ENCODE data around the gene LCORL.

LCORL gene

DNA sequence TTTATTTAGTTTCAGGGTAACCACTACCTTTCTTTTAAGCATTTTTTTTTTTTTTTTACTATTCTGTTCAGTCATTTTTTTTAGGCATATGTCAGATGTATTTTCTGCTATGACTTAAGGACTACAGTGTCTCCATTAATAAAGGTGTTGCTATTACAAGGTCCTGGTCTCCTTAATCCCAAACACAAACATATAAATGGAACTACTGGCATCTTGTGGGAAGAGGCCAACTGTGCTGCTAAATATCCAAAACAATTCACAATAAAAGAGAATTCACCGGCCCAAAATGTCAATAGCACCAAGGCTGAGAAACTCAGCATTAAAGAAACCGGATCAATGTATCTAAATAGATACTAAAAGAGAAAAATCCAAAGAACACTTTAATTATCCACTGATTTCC is 26.4 kb downstream of the LCORL start:
- no peak overlapping the region for H3K27ac Mint-ChIP-seq
- peaks cover 9 to 38% of the 10 kb centered on the region in 2 donors for H3K4me1 Mint-ChIP-seq
- peaks cover 0 to 3% of the 10 kb centered on the region in 2 donors for H3K9me3 Mint-ChIP-seq
- H3K27me3 Mint-ChIP-seq: no peaks in the 10 kb centered on the region
- peaks cover under 1 to 15% of the 10 kb centered on the region in 2 donors for H3K36me3 Mint-ChIP-seq
- no peak overlapping the region for H3K4me3 Mint-ChIP-seq
- ATAC-seq (replicated peaks) (no peak), DNase-seq (no peak)

GRCh38 chr4:17985832-17986231 is 35.7 kb downstream of the LCORL start:
- DNase-seq: no peak
- no peak overlapping the region for H3K4me3 Mint-ChIP-seq
- H3K27ac Mint-ChIP-seq: no peak overlapping the region
- peaks cover 2 to 4% of the 10 kb centered on the region in 2 donors for H3K4me1 Mint-ChIP-seq
- no peaks in the 10 kb centered on the region for H3K27me3 Mint-ChIP-seq
- ATAC-seq (replicated peaks): no peak
- peaks cover 25 to 26% of the 10 kb centered on the region in 2 donors for H3K36me3 Mint-ChIP-seq
- peaks cover 35 to 39% of the 10 kb centered on the region in 2 donors for H3K9me3 Mint-ChIP-seq

- Mint-ChIP-seq H3K9me3 (peaks cover 30 to 34% of the 10 kb centered on the region in 2 donors), H3K27me3 (no peaks in the 10 kb centered on the region), H3K4me1 (no peaks in the 10 kb centered on the region), H3K27ac (no peak overlapping the region), H3K4me3 (no peak overlapping the region), H3K36me3 (peaks cover 6 to 33% of the 10 kb centered on the region in 2 donors)
- ATAC-seq (replicated peaks) (no peak), DNase-seq (no peak)
These were observed 40.5 kb downstream of the LCORL start for GRCh38 chr4:17981063-17981462.

- peaks cover 4 to 6% of the 10 kb centered on the region in 2 donors for H3K4me1 Mint-ChIP-seq
- peaks cover 0 to 3% of the 10 kb centered on the region in 2 donors for H3K36me3 Mint-ChIP-seq
- H3K4me3 Mint-ChIP-seq: no peak overlapping the region
- no peaks in the 10 kb centered on the region for H3K27me3 Mint-ChIP-seq
- ATAC-seq (replicated peaks) (no peak), DNase-seq (no peak)
- H3K27ac Mint-ChIP-seq: no peak overlapping the region
- no peaks in the 10 kb centered on the region for H3K9me3 Mint-ChIP-seq
These were observed 52.8 kb downstream of the LCORL start for GRCh38 chr4:17968721-17969120.

DNA sequence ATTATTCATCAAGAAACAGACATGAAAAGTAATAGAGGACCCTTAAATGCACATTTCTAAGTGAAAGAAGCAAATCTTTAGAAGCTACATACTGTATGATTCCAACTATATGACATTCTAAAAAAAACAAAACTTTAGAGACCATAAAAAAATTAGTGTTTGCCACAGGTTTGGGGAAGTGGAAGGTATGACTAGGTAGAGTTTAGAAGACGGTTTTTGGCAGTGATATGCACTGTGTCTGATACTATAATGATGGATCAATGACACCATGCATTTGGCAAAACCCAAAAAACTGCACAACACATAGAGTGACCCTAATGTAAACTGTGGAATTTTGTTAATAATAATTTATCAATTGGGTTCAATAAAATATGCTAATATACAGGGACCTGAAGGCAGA is 54.5 kb downstream of the LCORL start:
- no peaks in the 10 kb centered on the region for H3K9me3 Mint-ChIP-seq
- H3K36me3 Mint-ChIP-seq: peaks cover 3 to 4% of the 10 kb centered on the region in 2 donors
- H3K27me3 Mint-ChIP-seq: no peaks in the 10 kb centered on the region
- DNase-seq (no peak), ATAC-seq (replicated peaks) (peak in 1 of 2 donors; percentile 60)
- peaks cover 4 to 6% of the 10 kb centered on the region in 2 donors for H3K4me1 Mint-ChIP-seq
- H3K4me3 Mint-ChIP-seq: no peak overlapping the region
- H3K27ac Mint-ChIP-seq: no peak overlapping the region

DNA sequence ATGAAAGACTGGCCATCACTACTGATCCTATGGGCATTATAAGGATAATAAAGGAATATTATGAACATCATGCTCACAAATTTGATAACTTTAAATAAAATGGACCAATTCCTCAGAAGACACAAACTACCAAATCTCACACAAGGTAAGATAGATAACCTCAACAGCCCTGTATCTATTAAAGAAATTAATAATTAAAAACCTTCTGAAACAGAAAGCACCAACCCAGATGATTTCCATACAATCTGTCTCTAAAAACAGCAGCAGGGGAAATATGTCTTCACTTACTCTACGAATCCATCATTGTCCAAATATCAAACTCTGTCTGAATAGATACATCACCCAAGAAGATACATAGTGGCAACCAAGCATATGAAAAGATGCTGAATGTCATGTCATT is 55.2 kb downstream of the LCORL start:
- ATAC-seq (replicated peaks) (no peak), DNase-seq (no peak)
- H3K27ac Mint-ChIP-seq: no peak overlapping the region
- H3K4me3 Mint-ChIP-seq: no peak overlapping the region
- no peaks in the 10 kb centered on the region for H3K27me3 Mint-ChIP-seq
- H3K4me1 Mint-ChIP-seq: peaks cover 4 to 6% of the 10 kb centered on the region in 2 donors
- H3K9me3 Mint-ChIP-seq: no peaks in the 10 kb centered on the region
- H3K36me3 Mint-ChIP-seq: peaks cover 3 to 5% of the 10 kb centered on the region in 2 donors

DNA sequence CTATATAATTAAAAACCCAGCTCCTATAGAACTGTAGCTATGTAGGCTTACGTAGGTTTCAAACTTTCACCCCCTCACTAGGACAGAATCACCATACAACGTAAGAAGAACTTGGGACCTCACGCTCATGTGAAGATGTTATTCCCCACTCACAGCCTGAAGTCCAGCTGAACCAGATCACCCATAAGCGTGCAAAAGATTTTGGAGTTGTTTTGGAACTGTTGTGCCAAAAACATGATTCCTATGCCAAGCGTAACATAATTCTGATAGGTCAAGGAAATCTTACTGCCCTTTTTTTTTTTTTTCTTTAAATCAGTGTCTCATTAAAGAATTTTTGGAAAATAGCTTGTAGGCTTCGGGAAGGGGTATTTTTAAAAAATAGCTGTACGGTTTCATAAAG is 57.0 kb downstream of the LCORL start:
- H3K27ac Mint-ChIP-seq: no peak overlapping the region
- no peaks in the 10 kb centered on the region for H3K9me3 Mint-ChIP-seq
- peaks cover 5 to 7% of the 10 kb centered on the region in 2 donors for H3K36me3 Mint-ChIP-seq
- no peak for DNase-seq
- H3K27me3 Mint-ChIP-seq: no peaks in the 10 kb centered on the region
- H3K4me3 Mint-ChIP-seq: no peak overlapping the region
- H3K4me1 Mint-ChIP-seq: peaks cover 2 to 6% of the 10 kb centered on the region in 2 donors
- no peak for ATAC-seq (replicated peaks)

GRCh38 chr4:17962171-17962570 is 59.4 kb downstream of the LCORL start:
- no peak for ATAC-seq (replicated peaks)
- Mint-ChIP-seq H3K27ac (no peak overlapping the region), H3K27me3 (no peaks in the 10 kb centered on the region), H3K36me3 (peaks cover 10 to 16% of the 10 kb centered on the region in 2 donors), H3K4me3 (no peak overlapping the region), H3K4me1 (peaks cover 5 to 15% of the 10 kb centered on the region in 2 donors), H3K9me3 (no peaks in the 10 kb centered on the region)
- no peak for DNase-seq

- Mint-ChIP-seq H3K36me3 (peaks cover 16 to 20% of the 10 kb centered on the region in 2 donors), H3K27me3 (no peaks in the 10 kb centered on the region), H3K4me1 (peaks cover 2 to 13% of the 10 kb centered on the region in 2 donors), H3K27ac (no peak overlapping the region), H3K4me3 (no peak overlapping the region), H3K9me3 (no peaks in the 10 kb centered on the region)
- DNase-seq (no peak), ATAC-seq (replicated peaks) (no peak)
These were observed 60.3 kb downstream of the LCORL start for GRCh38 chr4:17961249-17961648.

- no peak overlapping the region for H3K4me3 Mint-ChIP-seq
- H3K36me3 Mint-ChIP-seq: peaks cover 38 to 50% of the 10 kb centered on the region in 2 donors
- H3K27ac Mint-ChIP-seq: peak overlapping the region; percentile 60
These were observed 63.4 kb downstream of the LCORL start for GRCh38 chr4:17958181-17958580.

DNA sequence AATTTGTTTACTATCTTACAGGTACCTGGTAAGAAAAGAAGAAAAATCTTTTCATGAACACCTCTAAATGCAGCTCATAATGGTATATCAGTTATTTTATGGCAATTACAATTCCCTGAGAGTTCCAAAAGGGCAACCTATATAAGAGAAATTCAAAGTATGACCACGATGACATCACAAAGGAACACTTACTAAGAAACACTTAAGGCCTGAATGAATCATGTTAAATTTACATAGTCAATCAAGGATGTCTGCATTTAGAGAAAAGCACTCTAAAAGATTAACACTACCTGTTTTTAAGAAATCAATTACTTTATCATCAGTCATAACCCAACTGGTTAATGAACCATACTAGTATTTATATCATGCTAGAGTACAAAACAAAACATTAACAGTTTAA is 63.9 kb downstream of the LCORL start:
- peak; percentile 67 to 71 for ATAC-seq (replicated peaks)

More at GRCh38 chr4:17958181-17958580, 63.4 kb downstream of the LCORL start:
- DNase-seq (no peak), ATAC-seq (replicated peaks) (no peak)
- H3K27me3 Mint-ChIP-seq: no peaks in the 10 kb centered on the region
- peaks cover 4 to 18% of the 10 kb centered on the region in 2 donors for H3K4me1 Mint-ChIP-seq
- no peaks in the 10 kb centered on the region for H3K9me3 Mint-ChIP-seq

DNA sequence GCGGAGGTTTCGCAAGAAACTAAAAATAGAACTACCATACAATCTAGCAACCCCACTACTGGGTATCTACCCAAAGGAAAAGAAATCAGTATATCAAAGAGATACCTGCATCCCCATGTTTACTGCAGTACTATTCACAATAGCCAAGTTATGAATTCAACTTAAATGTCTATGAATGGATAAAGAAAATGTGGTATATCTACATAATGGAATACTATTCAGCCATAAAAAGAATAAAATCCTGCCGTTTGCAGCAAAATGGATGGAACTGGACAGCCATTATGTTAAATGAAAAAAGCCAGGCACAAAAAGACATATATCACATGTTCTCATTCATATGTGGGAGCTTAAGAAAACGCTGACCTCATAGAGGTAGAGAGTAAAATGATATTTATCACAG is 65.3 kb downstream of the LCORL start:
- Mint-ChIP-seq H3K9me3 (no peaks in the 10 kb centered on the region), H3K4me1 (peaks cover 6 to 18% of the 10 kb centered on the region in 2 donors), H3K4me3 (no peak overlapping the region), H3K27ac (no peak overlapping the region), H3K27me3 (no peaks in the 10 kb centered on the region), H3K36me3 (peaks cover 38 to 60% of the 10 kb centered on the region in 2 donors)
- DNase-seq: no peak
- no peak for ATAC-seq (replicated peaks)

More for the DNA sequence above, 63.9 kb downstream of the LCORL start:
- no peak overlapping the region for H3K4me3 Mint-ChIP-seq
- no peaks in the 10 kb centered on the region for H3K9me3 Mint-ChIP-seq
- no peaks in the 10 kb centered on the region for H3K27me3 Mint-ChIP-seq
- H3K27ac Mint-ChIP-seq: peak overlapping the region; percentile 60
- H3K36me3 Mint-ChIP-seq: peaks cover 41 to 55% of the 10 kb centered on the region in 2 donors
- peaks cover 6 to 18% of the 10 kb centered on the region in 2 donors for H3K4me1 Mint-ChIP-seq
- no peak for DNase-seq

DNA sequence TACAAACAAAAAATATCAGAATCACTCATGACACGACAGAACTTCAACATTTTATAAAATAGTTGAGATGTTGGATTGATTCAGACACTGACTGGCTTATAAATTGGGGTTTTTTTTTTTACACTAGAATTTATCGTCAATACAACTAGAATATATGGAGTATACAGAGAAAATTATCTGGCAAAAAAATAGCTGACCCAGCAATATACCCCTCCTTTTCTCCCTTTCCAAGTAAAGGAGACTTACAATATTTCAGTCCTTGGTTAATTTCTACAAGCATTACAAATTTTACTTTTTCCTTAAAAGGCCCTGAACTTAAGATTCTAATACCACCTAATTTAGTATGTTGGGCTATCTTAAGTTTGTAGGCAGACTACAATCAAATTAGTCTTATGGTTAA is 76.3 kb downstream of the LCORL start:
- no peak overlapping the region for H3K27ac Mint-ChIP-seq
- DNase-seq: no peak
- H3K4me3 Mint-ChIP-seq: no peak overlapping the region
- no peaks in the 10 kb centered on the region for H3K9me3 Mint-ChIP-seq
- H3K4me1 Mint-ChIP-seq: no peaks in the 10 kb centered on the region
- H3K27me3 Mint-ChIP-seq: no peaks in the 10 kb centered on the region
- ATAC-seq (replicated peaks): no peak
- peaks cover 10 to 16% of the 10 kb centered on the region in 2 donors for H3K36me3 Mint-ChIP-seq

GRCh38 chr4:17941731-17942130 is 79.8 kb downstream of the LCORL start:
- Mint-ChIP-seq H3K27ac (no peak overlapping the region), H3K9me3 (no peaks in the 10 kb centered on the region), H3K27me3 (no peaks in the 10 kb centered on the region), H3K4me1 (no peaks in the 10 kb centered on the region), H3K4me3 (no peak overlapping the region), H3K36me3 (peaks cover 7 to 12% of the 10 kb centered on the region in 2 donors)
- DNase-seq: no peak
- no peak for ATAC-seq (replicated peaks)

DNA sequence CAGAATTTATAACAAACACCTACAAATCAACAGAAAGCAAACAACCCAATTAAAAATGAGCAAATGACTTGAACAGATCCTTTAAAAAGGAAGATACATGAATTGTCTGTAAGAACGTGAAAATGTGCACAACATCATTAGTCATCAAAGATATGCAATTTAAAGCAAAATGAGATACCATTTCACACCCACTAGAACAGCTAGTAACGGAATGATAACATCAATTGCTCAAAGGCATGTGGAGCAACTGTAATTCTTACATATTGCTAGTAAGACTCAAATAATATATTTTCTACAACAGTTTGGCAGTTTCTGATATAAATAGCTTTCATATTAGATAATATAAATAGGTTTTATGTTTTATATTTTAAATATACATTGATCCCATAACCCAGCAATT is 82.5 kb downstream of the LCORL start:
- H3K9me3 Mint-ChIP-seq: peaks cover under 1 to 2% of the 10 kb centered on the region in 2 donors
- peaks cover 15 to 17% of the 10 kb centered on the region in 2 donors for H3K36me3 Mint-ChIP-seq
- ATAC-seq (replicated peaks) (no peak), DNase-seq (no peak)
- no peak overlapping the region for H3K4me3 Mint-ChIP-seq
- no peaks in the 10 kb centered on the region for H3K27me3 Mint-ChIP-seq
- no peak overlapping the region for H3K27ac Mint-ChIP-seq
- H3K4me1 Mint-ChIP-seq: no peaks in the 10 kb centered on the region

DNA sequence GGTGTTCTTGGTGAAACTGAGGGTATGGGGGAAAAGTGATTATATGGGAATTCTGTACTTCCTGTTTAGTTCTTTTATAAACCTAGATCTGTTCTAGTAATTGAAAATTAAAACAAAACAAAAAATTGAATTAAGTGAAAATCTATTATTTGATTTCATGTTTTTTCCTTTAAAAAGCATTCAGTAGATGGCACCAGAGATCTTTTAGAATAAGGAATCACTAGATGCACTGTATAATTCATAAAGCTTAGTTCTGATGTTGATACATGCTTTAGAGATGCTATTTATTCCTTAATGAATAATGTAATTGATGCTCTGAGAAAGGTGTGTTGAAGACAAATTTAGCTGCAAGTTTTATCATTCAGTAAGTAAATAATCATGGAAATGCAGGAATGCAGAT is 87.3 kb downstream of the LCORL start:
- DNase-seq (no peak), ATAC-seq (replicated peaks) (no peak)
- no peaks in the 10 kb centered on the region for H3K27me3 Mint-ChIP-seq
- no peak overlapping the region for H3K27ac Mint-ChIP-seq
- H3K9me3 Mint-ChIP-seq: peaks cover 9 to 12% of the 10 kb centered on the region in 2 donors
- H3K4me1 Mint-ChIP-seq: no peaks in the 10 kb centered on the region
- H3K36me3 Mint-ChIP-seq: peaks cover 23 to 33% of the 10 kb centered on the region in 2 donors
- no peak overlapping the region for H3K4me3 Mint-ChIP-seq
